Hippocampal formation (tissue), 2 donors: ENCODE data around the gene NLK.
"Not testable (repeated sequence)": the region's sequence is repeated elsewhere in the genome, so short reads cannot be mapped to it uniquely, and the experiment has no call there.

Experiments
- DNase-seq, 2 donors: peaks; one replicate each; lab custom pipeline; 2025; lab: John Stamatoyannopoulos, UW

Gene NLK

DNA sequence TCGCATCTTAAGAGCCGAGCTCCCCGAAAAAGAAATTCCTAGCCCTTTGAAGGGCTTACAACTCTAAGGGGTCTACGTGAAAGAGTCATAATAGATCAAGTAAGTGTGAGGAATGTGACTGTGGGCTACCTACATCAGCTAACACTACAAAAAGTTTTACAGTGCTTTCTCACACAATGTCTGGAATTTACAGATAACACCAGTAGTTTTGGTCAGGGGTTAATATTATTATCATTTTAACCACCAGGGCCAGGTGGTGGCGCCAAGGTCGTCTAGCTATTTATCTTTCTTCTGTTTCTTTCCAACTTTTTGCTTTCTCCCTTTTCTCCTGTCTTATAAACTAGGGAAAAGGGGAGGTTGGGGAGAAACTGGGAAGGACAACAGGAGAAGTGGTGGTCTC, 188.1 kb downstream of the NLK start:
- DNase-seq = not testable (repeated sequence)

DNA sequence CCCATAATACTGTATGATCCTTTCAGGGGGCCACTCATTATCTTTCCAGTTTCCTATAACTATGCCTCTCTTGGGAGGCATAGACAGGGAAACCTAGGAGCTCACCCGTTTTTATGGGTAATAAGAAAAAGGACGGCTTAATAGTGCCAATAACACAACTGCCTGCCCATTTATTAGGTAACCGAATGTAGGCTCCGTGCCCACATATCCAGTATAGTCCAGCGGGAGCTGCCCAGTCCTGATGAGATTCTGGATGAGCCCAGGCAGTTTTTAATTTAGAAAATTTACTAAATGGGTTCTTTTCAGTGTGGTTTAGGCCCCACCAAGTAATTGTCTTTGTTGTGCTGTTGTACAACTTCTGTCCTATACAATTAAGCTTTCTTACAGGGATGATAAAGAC, 189.1 kb downstream of the NLK start:
- DNase-seq = not testable (repeated sequence)

DNA sequence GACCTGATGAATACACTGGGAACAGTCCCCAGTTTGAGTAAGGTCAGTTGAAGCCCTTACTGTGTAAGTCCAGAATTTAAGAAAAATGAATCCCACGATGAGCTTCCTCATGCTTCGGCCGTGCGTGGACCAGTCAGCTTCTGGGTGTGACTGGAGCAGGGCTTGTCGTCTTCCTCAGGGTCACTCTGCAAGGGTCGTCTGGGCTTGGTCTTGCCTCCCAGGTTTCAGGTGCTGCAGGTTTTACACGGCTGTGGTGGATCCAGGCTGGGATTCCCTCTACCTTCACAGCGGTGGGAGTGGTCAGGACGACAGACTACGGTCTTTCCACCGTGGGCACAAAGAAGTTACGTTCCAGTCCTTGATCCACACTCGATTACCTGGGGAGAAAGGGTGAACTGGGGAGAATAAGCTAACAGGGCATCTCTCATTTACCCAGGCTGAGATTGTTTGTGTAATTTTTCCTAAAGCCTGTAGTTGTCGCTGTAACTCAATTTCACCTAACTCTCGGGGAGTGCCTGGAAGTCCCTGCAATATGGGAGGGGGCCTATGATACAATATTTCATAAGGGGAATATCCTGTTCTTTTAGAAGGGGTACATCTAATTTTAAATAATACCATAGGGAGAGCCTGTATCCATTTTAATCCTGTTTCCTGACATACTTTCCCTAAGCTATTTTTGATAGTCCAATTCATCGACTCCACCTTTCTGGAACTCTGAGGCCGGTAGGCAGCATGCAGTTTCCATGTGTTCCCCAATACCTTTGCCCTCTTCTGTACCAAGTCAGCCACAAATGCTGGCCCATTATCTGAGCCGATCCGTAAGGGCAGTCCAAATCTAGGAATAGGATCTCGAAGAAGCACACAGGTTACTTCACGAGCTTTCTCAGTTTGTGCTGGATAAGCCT, 190.7 kb downstream of the NLK start:
- not testable (repeated sequence) for DNase-seq

DNA sequence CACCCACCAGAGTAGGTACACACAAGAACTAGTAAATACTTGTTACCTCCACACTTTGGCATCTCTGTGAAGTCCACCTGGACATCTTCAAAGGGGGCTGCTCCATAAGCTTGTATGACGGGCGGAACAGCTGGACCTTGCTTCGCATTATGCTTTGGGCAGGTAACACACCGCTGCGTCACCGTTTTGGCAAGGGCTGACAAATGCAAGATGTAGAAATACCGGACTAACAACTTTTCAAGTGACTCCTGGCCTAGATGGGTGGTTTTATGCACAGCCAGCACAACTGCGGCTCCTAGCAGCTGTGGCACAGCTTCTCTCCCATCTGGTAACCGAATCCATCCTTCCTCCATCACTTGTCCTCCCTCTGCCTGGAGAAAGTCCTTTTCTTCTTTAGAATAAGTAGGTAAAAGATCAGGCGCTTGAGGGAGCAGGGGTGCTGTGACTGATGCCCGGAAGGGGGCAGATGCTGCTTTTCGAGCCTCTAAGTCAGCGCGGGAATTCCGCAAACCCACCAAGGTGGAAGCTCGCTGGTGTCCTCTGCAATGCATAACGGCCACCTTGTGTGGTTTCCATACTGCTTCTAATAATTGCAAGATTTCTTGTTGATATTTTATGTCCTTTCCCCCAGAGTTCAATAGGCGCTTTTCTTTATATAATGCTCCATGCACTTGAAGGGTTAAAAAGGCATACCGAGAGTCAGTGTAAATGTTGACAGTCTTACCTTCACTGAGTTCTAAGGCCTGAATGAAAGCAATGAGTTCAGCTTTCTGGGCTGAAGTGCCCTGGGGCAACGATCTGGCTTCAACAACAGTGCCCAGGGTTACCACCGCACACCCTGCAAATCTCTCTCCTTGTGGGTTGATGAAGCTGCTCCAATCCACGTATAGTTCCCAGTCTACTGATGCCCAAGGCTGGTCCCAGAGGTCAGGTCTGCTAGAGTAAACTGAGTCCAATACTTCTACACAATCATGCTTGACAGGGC, 191.7 kb downstream of the NLK start:
- not testable (repeated sequence) for DNase-seq

DNA sequence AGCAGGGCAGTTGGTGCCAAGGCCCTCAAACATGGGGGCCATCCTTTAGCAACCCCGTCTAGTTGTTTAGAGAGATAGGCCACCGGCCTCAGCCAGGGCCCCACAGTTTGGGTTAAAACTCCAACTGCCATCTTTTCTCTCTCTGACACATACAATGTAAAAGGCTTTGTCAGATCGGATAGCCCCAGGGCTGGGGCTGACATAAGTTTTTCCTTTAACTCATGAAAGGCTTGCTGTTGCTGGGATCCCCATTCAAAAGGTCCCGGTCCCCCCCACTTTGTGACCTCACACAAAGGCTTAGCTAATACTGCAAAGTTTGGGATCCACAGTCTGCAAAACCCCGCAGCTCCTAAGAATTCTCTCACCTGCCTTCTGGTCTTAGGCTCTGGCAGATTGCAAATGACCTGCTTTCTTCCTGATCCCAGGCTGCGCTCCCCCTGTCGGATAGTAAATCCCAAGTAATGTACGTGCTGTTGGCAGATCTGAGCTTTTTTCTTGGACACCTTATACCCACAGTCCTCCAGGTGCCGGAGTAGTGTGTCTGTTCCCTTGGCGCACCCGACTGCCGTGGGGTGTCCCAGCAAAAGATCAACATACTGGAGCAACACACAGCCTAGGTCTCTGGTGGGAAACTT, 192.7 kb downstream of the NLK start:
- not testable (repeated sequence) for DNase-seq

GRCh38 chr17:28236033-28236653, 193.7 kb downstream of the NLK start:
- DNase-seq = not testable (repeated sequence)

GRCh38 chr17:28238547-28239270, 196.2 kb downstream of the NLK start:
- not testable (repeated sequence) for DNase-seq

GRCh38 chr17:28239271-28239624, 196.8 kb downstream of the NLK start:
- DNase-seq = no peak

DNA sequence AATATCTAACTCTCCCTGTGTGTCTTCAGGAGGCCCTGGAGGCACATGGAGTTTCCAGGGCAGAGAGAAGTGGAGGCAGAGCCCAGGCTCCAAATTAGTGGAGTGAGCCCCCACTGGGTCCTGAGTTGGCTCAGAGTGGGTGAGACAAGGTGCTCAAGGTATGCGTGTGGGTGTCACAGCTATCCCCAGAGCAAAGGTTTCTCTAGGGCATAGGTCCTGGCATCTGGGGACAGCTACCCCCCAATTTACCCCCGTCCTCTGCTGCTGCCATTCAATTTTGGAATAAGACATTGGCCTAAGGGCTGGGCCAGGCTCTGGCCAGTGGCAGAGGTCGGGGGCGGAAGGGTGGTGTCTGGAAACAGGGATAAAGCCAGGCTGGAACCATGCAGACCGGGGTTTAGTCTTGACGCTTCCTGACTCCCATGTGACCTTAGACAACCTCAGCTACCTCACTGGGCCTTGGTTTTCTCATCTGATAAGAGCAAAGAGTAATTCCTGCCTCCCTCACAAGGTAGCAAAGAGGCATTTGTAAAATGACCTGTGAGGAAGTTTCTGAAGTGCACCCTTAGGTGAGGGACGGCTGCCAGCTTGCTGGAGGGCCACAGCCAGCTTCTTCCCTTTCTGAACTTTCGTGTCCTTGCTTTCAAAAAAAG, 198.3 kb downstream of the NLK start:
- no peak for DNase-seq

- DNase-seq = no peak
These were observed 200.3 kb downstream of the NLK start for GRCh38 chr17:28242791-28243190.

GRCh38 chr17:28243268-28243667, 200.8 kb downstream of the NLK start:
- DNase-seq = not testable (repeated sequence)

DNA sequence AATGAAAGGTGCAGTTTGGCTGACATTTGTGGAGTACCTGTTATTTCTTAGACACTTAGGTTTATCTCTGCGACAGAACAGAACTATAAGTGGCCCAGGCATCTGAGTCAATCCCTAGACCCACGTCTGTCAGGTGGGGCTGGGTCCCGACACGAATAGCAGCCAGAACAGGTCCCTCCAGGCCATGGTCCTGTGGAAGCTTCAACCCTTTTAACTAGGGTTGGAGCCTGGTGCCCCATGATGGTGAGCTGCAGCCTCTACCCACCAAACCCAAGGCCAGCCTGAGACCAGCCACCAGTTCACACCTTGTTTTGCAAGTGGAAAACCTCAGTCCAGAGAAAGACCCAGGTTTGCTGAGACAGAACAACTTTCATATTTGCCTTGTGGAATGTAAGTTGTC, 202.0 kb downstream of the NLK start:
- DNase-seq = no peak
